ENCODE data around the gene GIPC3.

Gene GIPC3

GRCh38 chr19:3585301-3586126 is at the start of gene GIPC3:
GIPC3 (plus strand) TSS chr19:3585478; CDS start chr19:3585598, 120 bp downstream.
- no peak for DNase-seq

GRCh38 chr19:3535563-3535965 is 49.7 kb upstream of the GIPC3 start:
- DNase-seq: no peak

GRCh38 chr19:3535981-3536380 is 49.3 kb upstream of the GIPC3 start:
- DNase-seq: no peak

- DNase-seq: no peak
These were observed 48.7 kb upstream of the GIPC3 start for GRCh38 chr19:3536429-3537100.

- no peak for DNase-seq
These were observed 48.2 kb upstream of the GIPC3 start for GRCh38 chr19:3537101-3537437.

GRCh38 chr19:3537438-3538240 is 47.6 kb upstream of the GIPC3 start:
- no peak for DNase-seq

- no peak for DNase-seq
These were observed 46.9 kb upstream of the GIPC3 start for GRCh38 chr19:3538258-3538929.

- DNase-seq: no peak
These were observed 46.1 kb upstream of the GIPC3 start, which contains the start of gene TEKTIP1 for GRCh38 chr19:3538965-3539755. TEKTIP1 (plus strand) TSS chr19:3539174; CDS start chr19:3539178, 4 bp downstream.

GRCh38 chr19:3539756-3540118 is 45.5 kb upstream of the GIPC3 start:
- DNase-seq: no peak

- no peak for DNase-seq
These were observed 41.9 kb upstream of the GIPC3 start for GRCh38 chr19:3543150-3544057.

- DNase-seq: no peak
These were observed 41.3 kb upstream of the GIPC3 start for GRCh38 chr19:3544058-3544376.

- DNase-seq: no peak
These were observed 40.3 kb upstream of the GIPC3 start for GRCh38 chr19:3544742-3545668.

- no peak for DNase-seq
These were observed 39.6 kb upstream of the GIPC3 start for GRCh38 chr19:3545669-3546034.

- DNase-seq: no peak
These were observed 39.2 kb upstream of the GIPC3 start for GRCh38 chr19:3546119-3546518.

GRCh38 chr19:3547301-3547731 is 38.0 kb upstream of the GIPC3 start:
- no peak for DNase-seq

GRCh38 chr19:3547767-3548282 is 37.5 kb upstream of the GIPC3 start:
- DNase-seq: no peak

GRCh38 chr19:3548606-3549005 is 36.7 kb upstream of the GIPC3 start:
- no peak for DNase-seq

GRCh38 chr19:3549816-3550215 is 35.5 kb upstream of the GIPC3 start:
- no peak for DNase-seq

GRCh38 chr19:3550947-3551791 is 34.1 kb upstream of the GIPC3 start:
- DNase-seq: no peak

Measured in NCI-H2081 treated with DMSO at 0.1 percent for 48 hours (cell line).